ENCODE results near the gene KIF12. TPM values are rescaled to one million over a fixed set of nuclear protein-coding genes. Genes with fewer than 3 reads are reported as not detected.

Gene KIF12
- total and polyA plus RNA-seq, 2 experiments from 2014 or later, result 39.9 to 97.3 TPM

DNA sequence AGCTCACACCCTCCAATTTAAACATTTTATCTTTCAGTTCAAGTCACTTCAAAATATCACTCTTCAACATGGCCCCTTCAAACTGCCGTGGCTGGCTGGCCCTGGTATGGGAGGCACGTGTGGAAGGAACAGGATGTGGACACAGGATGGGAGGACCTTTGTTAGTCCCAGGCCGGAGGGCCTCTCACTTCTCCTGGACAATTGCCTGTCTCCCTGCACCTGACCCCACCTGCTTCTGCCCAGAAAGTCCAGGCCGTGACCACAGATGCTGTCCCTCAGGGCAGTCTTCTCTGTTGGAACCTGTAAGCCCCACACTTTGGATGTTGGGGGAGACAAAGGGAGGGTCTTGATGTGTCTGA, 40.4 kb downstream of the KIF12 start:
- Histone ChIP-seq H2AFZ (no peak overlapping the region), H3K4me1 (ENCODE audit: insufficient read depth) (peaks cover 7% of the 10 kb centered on the region), H3K9me2 (replicated peaks; ENCODE audit: insufficient read depth) (no peaks in the 10 kb centered on the region), H4K20me1 (ENCODE audit: insufficient read depth, poor library complexity, severe bottlenecking) (no peaks in the 10 kb centered on the region), H3K9me3 (ENCODE audit: low read depth) (no peaks in the 10 kb centered on the region), H3K4me3 (no peak overlapping the region), H3K36me3 (replicated peaks; ENCODE audit: insufficient read depth, low read depth) (no peaks in the 10 kb centered on the region), H3K27ac (no peak overlapping the region), H3K4me2 (no peak overlapping the region), H3K79me2 (no peaks in the 10 kb centered on the region), H3K27me3 (no peaks in the 10 kb centered on the region)
- no peak for DNase-seq (ENCODE audit: low spot score)
- WGBS (ENCODE audit: low lambda C conversion rate, missing lambda C conversion rate), result 89% methylated on average over 4 of the region's 4 CpGs
- TF ChIP-seq, protein P1, sequence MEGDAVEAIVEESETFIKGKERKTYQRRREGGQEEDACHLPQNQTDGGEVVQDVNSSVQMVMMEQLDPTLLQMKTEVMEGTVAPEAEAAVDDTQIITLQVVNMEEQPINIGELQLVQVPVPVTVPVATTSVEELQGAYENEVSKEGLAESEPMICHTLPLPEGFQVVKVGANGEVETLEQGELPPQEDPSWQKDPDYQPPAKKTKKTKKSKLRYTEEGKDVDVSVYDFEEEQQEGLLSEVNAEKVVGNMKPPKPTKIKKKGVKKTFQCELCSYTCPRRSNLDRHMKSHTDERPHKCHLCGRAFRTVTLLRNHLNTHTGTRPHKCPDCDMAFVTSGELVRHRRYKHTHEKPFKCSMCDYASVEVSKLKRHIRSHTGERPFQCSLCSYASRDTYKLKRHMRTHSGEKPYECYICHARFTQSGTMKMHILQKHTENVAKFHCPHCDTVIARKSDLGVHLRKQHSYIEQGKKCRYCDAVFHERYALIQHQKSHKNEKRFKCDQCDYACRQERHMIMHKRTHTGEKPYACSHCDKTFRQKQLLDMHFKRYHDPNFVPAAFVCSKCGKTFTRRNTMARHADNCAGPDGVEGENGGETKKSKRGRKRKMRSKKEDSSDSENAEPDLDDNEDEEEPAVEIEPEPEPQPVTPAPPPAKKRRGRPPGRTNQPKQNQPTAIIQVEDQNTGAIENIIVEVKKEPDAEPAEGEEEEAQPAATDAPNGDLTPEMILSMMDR (IDR thresholded peaks at IDR 0.05; ENCODE audit: poor library complexity), result no peak
- no peak for TF ChIP-seq EZH2phosphoT487 (IDR thresholded peaks at IDR 0.05; ENCODE audit: low read depth, severe bottlenecking, unreplicated experiment)
- no peak for TF ChIP-seq EZH2 (IDR thresholded peaks at IDR 0.05; ENCODE audit: borderline replicate concordance)

DNA sequence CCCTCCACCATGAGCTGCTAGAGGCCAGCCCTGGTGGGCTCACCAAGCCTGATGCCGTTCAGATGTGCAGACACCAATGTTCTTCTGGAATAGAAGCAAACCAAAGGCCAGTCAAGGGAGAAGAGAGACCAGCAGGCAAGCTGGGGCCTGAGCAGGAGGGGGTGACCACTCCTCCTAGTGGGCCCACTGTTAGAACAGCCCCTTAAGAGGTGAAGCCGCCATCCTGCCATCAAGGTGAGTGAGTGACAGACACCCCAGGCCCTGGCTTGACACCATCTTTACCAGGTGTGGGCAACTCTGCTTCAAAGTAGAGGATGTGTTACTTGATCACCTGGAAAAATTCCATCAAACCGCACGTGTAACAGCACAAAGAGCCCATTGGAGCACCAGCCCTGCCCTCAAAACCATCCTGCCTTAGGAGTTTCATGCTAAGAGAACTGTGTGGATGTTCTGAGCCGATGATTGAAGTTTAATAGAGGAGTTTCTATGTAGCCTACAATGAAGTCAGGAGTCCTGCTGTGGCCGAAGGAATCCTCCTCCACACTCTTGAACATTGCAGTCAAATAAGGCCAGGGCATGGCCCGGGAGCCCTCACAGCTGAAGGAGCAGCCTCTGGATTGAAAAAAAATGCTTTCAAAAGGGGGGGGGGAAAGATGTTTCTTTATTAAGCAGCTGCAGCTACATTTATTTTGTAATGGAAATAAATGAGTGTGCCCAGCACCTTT, 41.8 kb downstream of the KIF12 start:
- no peak overlapping the region for H3K4me3 ChIP-seq
- 78% methylated on average over 7 of the region's 7 CpGs for WGBS (ENCODE audit: low lambda C conversion rate, missing lambda C conversion rate)
- no peak overlapping the region for H3K4me2 ChIP-seq
- H3K79me2 ChIP-seq, result no peaks in the 10 kb centered on the region
- no peaks in the 10 kb centered on the region for H3K36me3 ChIP-seq (replicated peaks; ENCODE audit: insufficient read depth, low read depth)
- H3K9me2 ChIP-seq (replicated peaks; ENCODE audit: insufficient read depth), result no peaks in the 10 kb centered on the region
- no peak for DNase-seq (ENCODE audit: low spot score)
- H3K27me3 ChIP-seq, result no peaks in the 10 kb centered on the region
- H4K20me1 ChIP-seq (ENCODE audit: insufficient read depth, poor library complexity, severe bottlenecking), result no peaks in the 10 kb centered on the region
- no peaks in the 10 kb centered on the region for H3K9me3 ChIP-seq (ENCODE audit: low read depth)
- peaks cover 2% of the 10 kb centered on the region for H3K4me1 ChIP-seq (ENCODE audit: insufficient read depth)
- TF ChIP-seq EZH2 (IDR thresholded peaks at IDR 0.05; ENCODE audit: borderline replicate concordance) (no peak), EZH2phosphoT487 (IDR thresholded peaks at IDR 0.05; ENCODE audit: low read depth, severe bottlenecking, unreplicated experiment) (no peak)
- TF ChIP-seq, protein P1 (IDR thresholded peaks at IDR 0.05; ENCODE audit: poor library complexity), result no peak
- H3K27ac ChIP-seq, result no peak overlapping the region
- H2AFZ ChIP-seq, result no peak overlapping the region

DNA sequence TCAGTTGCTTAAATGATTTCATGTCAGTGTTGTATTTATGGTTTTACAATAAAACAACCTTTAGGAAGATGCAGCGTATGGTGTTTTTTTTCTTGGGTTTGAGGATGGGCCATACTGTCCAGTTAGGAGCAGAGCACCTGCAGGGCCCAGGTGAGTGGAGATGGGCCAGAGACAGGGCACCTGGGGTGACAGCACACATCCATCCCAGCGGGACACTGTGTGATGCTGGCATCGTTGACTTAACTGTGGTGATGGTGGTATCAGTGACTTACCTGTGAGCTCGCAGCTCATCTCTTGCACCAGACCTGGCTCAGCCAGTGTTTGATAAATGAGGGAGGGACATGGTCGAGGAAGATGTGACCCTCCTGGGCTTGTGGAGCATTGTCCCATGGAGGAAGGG, 42.6 kb downstream of the KIF12 start:
- Histone ChIP-seq H3K27me3 (no peaks in the 10 kb centered on the region), H3K27ac (no peak overlapping the region), H2AFZ (no peak overlapping the region), H3K4me1 (ENCODE audit: insufficient read depth) (no peaks in the 10 kb centered on the region), H3K36me3 (replicated peaks; ENCODE audit: insufficient read depth, low read depth) (no peaks in the 10 kb centered on the region), H4K20me1 (ENCODE audit: insufficient read depth, poor library complexity, severe bottlenecking) (no peaks in the 10 kb centered on the region), H3K9me3 (ENCODE audit: low read depth) (no peaks in the 10 kb centered on the region), H3K4me2 (no peak overlapping the region), H3K4me3 (no peak overlapping the region), H3K79me2 (no peaks in the 10 kb centered on the region), H3K9me2 (replicated peaks; ENCODE audit: insufficient read depth) (no peaks in the 10 kb centered on the region)
- WGBS (ENCODE audit: low lambda C conversion rate, missing lambda C conversion rate), result 93% methylated on average over 5 of the region's 5 CpGs
- no peak for TF ChIP-seq EZH2 (IDR thresholded peaks at IDR 0.05; ENCODE audit: borderline replicate concordance)
- no peak for TF ChIP-seq EZH2phosphoT487 (IDR thresholded peaks at IDR 0.05; ENCODE audit: low read depth, severe bottlenecking, unreplicated experiment)
- TF ChIP-seq, protein P1 (IDR thresholded peaks at IDR 0.05; ENCODE audit: poor library complexity), result no peak
- no peak for DNase-seq (ENCODE audit: low spot score)
